RWPE2 (cell line): ENCODE results near the gene EFHD2.

ENCODE experiments used
- ATAC-seq: fragments of 200-7000 bp; cut with Tn5 transposase; 3 replicates; pipeline ENCODE4 v1.9.1; 2021; ENCODE audit warnings: low read depth
- DNase-seq: peaks from one replicate; pipeline ENCODE4 v3.0.0-alpha.2; 2020; ENCODE audit warnings: low spot score
- H3K27ac ChIP-seq: fragments of 450-650 bp; 2 replicates; pipeline ENCODE4 v1.5.1; 2017; ENCODE audit warnings: mild to moderate bottlenecking; ENCODE audit not compliant: poor library complexity, severe bottlenecking
- H3K27me3 ChIP-seq: fragments of 250-450 bp; sonication (Bioruptor Pico); 2 replicates; pipeline ENCODE4 v1.5.1; 2021; ENCODE audit warnings: mild to moderate bottlenecking, moderate library complexity; ENCODE audit not compliant: insufficient read depth, poor library complexity, severe bottlenecking
- H3K36me3 ChIP-seq: fragments of 250-450 bp; sonication (Bioruptor Pico); 2 replicates; pipeline ENCODE4 v1.5.1; 2020; ENCODE audit warnings: low read depth, mild to moderate bottlenecking, moderate library complexity
- H3K4me1 ChIP-seq: fragments of 250-450 bp; sonication (Bioruptor Pico); 2 replicates; pipeline ENCODE4 v1.5.1; 2021; ENCODE audit warnings: mild to moderate bottlenecking, moderate library complexity; ENCODE audit not compliant: insufficient read depth, poor library complexity, severe bottlenecking
- H3K4me3 ChIP-seq: fragments of 250-450 bp; sonication (Bioruptor Pico); 2 replicates; pipeline ENCODE4 v1.5.1; 2021; ENCODE audit warnings: mild to moderate bottlenecking, moderate library complexity; ENCODE audit not compliant: severe bottlenecking
- H3K9me3 ChIP-seq: fragments of 250-450 bp; sonication (Bioruptor Pico); 2 replicates; pipeline ENCODE4 v1.5.1; 2021; ENCODE audit warnings: mild to moderate bottlenecking, moderate library complexity; ENCODE audit not compliant: severe bottlenecking
- CTCF ChIP-seq: fragments of 450-650 bp; IDR thresholded peaks from one replicate; pipeline ENCODE4 v1.5.1; 2017; ENCODE audit warnings: mild to moderate bottlenecking, moderate library complexity; ENCODE audit not compliant: poor library complexity, severe bottlenecking

The EFHD2 gene

GRCh38 chr1:15413563-15414444 is 4.1 kb downstream of the EFHD2 start:
- no peak for DNase-seq
- peaks cover 46% of the 10 kb centered on the region for H3K4me1 ChIP-seq
- H3K27me3 ChIP-seq: no peaks in the 10 kb centered on the region
- ATAC-seq: no peak
- no peaks in the 10 kb centered on the region for H3K9me3 ChIP-seq
- TF ChIP-seq CTCF: no peak
- H3K36me3 ChIP-seq: peaks cover 36% of the 10 kb centered on the region
- peak overlapping the region; percentile 97 for H3K27ac ChIP-seq
- H3K4me3 ChIP-seq: no peak overlapping the region

- H3K4me1 ChIP-seq: peaks cover 52% of the 10 kb centered on the region
These were observed 4.8 kb downstream of the EFHD2 start for GRCh38 chr1:15414445-15414983.

GRCh38 chr1:15417059-15417934 is 7.6 kb downstream of the EFHD2 start:
- DNase-seq (no peak), ATAC-seq (peak; percentile 79)
- no peak for TF ChIP-seq CTCF
- Histone ChIP-seq H3K4me3 (no peak overlapping the region), H3K36me3 (peaks cover 49% of the 10 kb centered on the region), H3K27me3 (no peaks in the 10 kb centered on the region), H3K4me1 (peaks cover 51% of the 10 kb centered on the region), H3K27ac (peak overlapping the region; percentile 97), H3K9me3 (no peaks in the 10 kb centered on the region)

More at GRCh38 chr1:15414445-15414983, 4.8 kb downstream of the EFHD2 start:
- peak overlapping the region; percentile 97 for H3K27ac ChIP-seq
- H3K4me3 ChIP-seq: no peak overlapping the region
- DNase-seq: no peak
- H3K9me3 ChIP-seq: no peaks in the 10 kb centered on the region
- no peaks in the 10 kb centered on the region for H3K27me3 ChIP-seq
- TF ChIP-seq CTCF: no peak
- H3K36me3 ChIP-seq: peaks cover 37% of the 10 kb centered on the region
- no peak for ATAC-seq

GRCh38 chr1:15418806-15419515 is 9.3 kb downstream of the EFHD2 start:
- no peak for DNase-seq
- no peak for TF ChIP-seq CTCF
- no peak overlapping the region for H3K4me3 ChIP-seq
- no peaks in the 10 kb centered on the region for H3K27me3 ChIP-seq
- H3K4me1 ChIP-seq: peaks cover 47% of the 10 kb centered on the region
- H3K27ac ChIP-seq: peak overlapping the region; percentile 97
- H3K9me3 ChIP-seq: no peaks in the 10 kb centered on the region
- peaks cover 41% of the 10 kb centered on the region for H3K36me3 ChIP-seq
- peak; percentile 40 for ATAC-seq
